Jurkat, Clone E6-1 (cell line): ENCODE results near the gene UVSSA.
"Not testable (repeated sequence)": the region's sequence is repeated elsewhere in the genome, so short reads cannot be mapped to it uniquely, and the experiment has no call there.

ENCODE experiments used
- DNase-seq: peaks from one replicate; pipeline ENCODE4 v3.0.0-alpha.2; 2011; ENCODE audit warnings: low read depth, low spot score
- H3K4me3 ChIP-seq: 2 replicates; pipeline ENCODE4 v1.5.1; 2011; ENCODE audit warnings: mild to moderate bottlenecking, low read length, control low read depth, moderate library complexity

Gene UVSSA

GRCh38 chr4:1410491-1411325 lies 63.7 kb downstream of the UVSSA start:
- no peak overlapping the region for H3K4me3 ChIP-seq
- peak; percentile 40 for DNase-seq

GRCh38 chr4:1411436-1412375 lies 64.7 kb downstream of the UVSSA start:
- no peak overlapping the region for H3K4me3 ChIP-seq
- DNase-seq, result no peak

GRCh38 chr4:1412376-1413203 lies 65.6 kb downstream of the UVSSA start:
- DNase-seq, result no peak
- no peak overlapping the region for H3K4me3 ChIP-seq

GRCh38 chr4:1413204-1413663 lies 66.2 kb downstream of the UVSSA start:
- no peak overlapping the region for H3K4me3 ChIP-seq
- DNase-seq, result no peak

- DNase-seq, result no peak
- no peak overlapping the region for H3K4me3 ChIP-seq
Observed at GRCh38 chr4:1413687-1414479, 66.9 kb downstream of the UVSSA start.

GRCh38 chr4:1414831-1415680 lies 68.0 kb downstream of the UVSSA start:
- DNase-seq, result no peak
- H3K4me3 ChIP-seq, result no peak overlapping the region

GRCh38 chr4:1415681-1415981 lies 68.6 kb downstream of the UVSSA start:
- H3K4me3 ChIP-seq, result no peak overlapping the region
- DNase-seq, result no peak

- no peak for DNase-seq
- no peak overlapping the region for H3K4me3 ChIP-seq
Observed at GRCh38 chr4:1416051-1416947, 69.3 kb downstream of the UVSSA start.

GRCh38 chr4:1416948-1417260 lies 69.9 kb downstream of the UVSSA start:
- H3K4me3 ChIP-seq, result no peak overlapping the region
- no peak for DNase-seq

GRCh38 chr4:1417522-1418390 lies 70.7 kb downstream of the UVSSA start:
- no peak for DNase-seq
- no peak overlapping the region for H3K4me3 ChIP-seq

GRCh38 chr4:1418494-1419285 lies 71.7 kb downstream of the UVSSA start:
- H3K4me3 ChIP-seq, result no peak overlapping the region
- DNase-seq, result no peak

- no peak for DNase-seq
- H3K4me3 ChIP-seq, result no peak overlapping the region
Observed at GRCh38 chr4:1419708-1420107, 72.7 kb downstream of the UVSSA start.

GRCh38 chr4:1421657-1422056 lies 74.6 kb downstream of the UVSSA start:
- no peak overlapping the region for H3K4me3 ChIP-seq
- no peak for DNase-seq

GRCh38 chr4:1427010-1427409 lies 80.0 kb downstream of the UVSSA start:
- H3K4me3 ChIP-seq, result no peak overlapping the region
- no peak for DNase-seq

- not testable (repeated sequence) for DNase-seq, H3K4me3 ChIP-seq
Observed at GRCh38 chr4:1443688-1444172, 96.7 kb downstream of the UVSSA start.
